Measurements from ENCODE around the gene EXOG.

EXOG gene

DNA sequence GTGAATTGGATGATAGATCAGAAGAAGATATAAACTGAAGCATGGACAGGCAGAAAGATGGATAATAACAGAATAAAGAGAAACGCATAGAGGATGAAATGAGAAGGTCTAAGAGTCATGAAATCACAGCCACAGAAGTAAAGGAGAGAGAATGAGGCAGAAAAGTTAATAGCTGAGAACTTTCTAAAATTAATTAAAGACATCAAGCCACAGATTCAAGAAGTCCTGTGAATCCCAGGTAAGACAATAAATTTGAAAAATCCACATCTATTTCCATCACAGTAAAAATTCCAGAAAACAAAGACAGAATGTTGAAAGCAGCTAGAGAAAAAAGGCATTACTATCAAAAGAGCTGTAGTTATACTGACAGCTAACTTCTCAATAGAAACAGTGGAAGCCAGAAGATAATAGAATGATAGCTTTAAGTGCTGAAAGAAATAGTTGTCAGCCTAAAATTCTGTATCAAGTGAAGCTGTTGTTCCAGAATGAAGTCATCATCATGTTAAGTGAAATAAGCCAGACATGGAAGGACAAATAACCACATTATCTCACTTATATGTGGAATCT lies 30.5 kb upstream of the EXOG start:
- H3K4me1 Mint-ChIP-seq = no peaks in the 10 kb centered on the region
- no peak for ATAC-seq
- peak overlapping the region in 1 of 2 donors; percentile 0 for H3K27ac Mint-ChIP-seq
- H3K4me3 Mint-ChIP-seq = no peak overlapping the region
- no peak for DNase-seq
- H3K27me3 Mint-ChIP-seq = no peaks in the 10 kb centered on the region
- H3K9me3 Mint-ChIP-seq = peaks cover 34 to 35% of the 10 kb centered on the region in 2 donors

DNA sequence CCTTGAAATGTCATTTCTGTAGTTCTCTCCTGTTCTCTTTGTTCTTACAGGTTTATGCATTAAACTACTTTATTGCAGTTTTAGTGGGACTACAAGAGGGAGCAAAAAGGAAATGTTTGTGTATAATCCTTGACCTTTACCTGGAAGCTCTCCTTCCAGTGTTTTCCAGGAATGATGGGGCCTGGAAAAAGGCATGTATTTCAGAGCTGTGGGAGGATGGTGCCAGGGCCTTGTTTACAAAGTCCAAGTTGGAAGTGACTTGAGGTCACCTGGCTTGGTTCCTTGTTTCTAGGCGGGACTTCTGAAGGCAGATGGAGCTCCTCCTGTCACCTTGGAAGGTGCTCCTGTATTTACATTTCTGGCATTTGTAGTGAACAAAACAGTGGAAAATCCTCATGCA lies 27.4 kb upstream of the EXOG start:
- Mint-ChIP-seq H3K27ac (no peak overlapping the region), H3K4me1 (peaks cover 18% of the 10 kb centered on the region), H3K4me3 (no peak overlapping the region), H3K9me3 (peaks cover 36 to 37% of the 10 kb centered on the region in 2 donors), H3K27me3 (no peaks in the 10 kb centered on the region)
- DNase-seq (no peak), ATAC-seq (no peak)

DNA sequence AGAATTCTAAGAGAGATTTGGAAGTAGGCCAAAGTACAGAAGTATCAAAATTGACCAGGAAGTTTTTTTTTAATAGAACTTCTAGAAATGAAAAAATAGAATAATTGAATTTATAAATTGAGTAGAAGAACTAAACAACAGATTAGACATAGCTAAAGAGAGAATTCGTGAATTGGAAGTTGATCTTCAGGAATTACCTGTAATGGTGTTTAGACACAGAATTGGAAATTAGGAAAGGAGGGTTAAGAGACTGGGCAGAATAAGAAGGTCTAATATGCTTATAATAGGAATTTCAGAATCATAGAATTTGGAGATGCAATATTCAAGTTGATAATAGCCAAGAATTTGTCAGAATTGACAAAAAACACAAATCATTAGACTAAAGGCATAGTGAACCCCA lies 26.3 kb upstream of the EXOG start:
- H3K27ac Mint-ChIP-seq = no peak overlapping the region
- H3K9me3 Mint-ChIP-seq = peaks cover 36 to 37% of the 10 kb centered on the region in 2 donors
- H3K4me3 Mint-ChIP-seq = no peak overlapping the region
- H3K4me1 Mint-ChIP-seq = peaks cover 18% of the 10 kb centered on the region
- no peaks in the 10 kb centered on the region for H3K27me3 Mint-ChIP-seq
- DNase-seq (no peak), ATAC-seq (no peak)

DNA sequence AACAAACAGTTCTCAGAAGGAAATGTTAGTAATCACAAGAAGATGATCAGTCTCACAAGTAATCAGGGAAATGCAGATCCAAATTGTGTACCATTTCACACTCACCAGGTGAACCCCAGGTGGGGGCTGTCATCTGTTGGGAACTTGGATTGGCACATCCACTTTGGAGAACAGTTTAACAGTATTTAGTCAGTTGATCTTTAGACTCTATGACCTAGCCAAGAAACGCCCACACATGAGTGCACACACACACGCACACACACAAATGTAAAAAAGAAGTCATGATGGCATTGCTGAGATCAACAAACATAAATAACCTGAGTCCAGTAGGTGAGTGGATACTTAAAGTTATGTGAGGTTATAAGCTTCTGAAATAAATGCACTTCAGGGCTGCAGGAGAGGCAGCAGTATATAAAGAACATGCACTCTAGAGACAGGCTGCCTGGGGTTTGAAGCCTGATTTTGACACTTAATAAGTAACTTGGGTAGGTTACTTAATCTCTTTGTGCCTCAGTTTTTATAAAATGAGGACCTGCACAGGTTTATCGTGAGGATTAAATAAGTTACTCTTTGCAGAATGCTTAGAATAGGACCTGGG lies 24.8 kb upstream of the EXOG start:
- no peak for DNase-seq
- H3K9me3 Mint-ChIP-seq = peaks cover 26 to 27% of the 10 kb centered on the region in 2 donors
- H3K27ac Mint-ChIP-seq = no peak overlapping the region
- no peak overlapping the region for H3K4me3 Mint-ChIP-seq
- peaks cover 18% of the 10 kb centered on the region for H3K4me1 Mint-ChIP-seq
- H3K27me3 Mint-ChIP-seq = no peaks in the 10 kb centered on the region
- ATAC-seq = no peak

DNA sequence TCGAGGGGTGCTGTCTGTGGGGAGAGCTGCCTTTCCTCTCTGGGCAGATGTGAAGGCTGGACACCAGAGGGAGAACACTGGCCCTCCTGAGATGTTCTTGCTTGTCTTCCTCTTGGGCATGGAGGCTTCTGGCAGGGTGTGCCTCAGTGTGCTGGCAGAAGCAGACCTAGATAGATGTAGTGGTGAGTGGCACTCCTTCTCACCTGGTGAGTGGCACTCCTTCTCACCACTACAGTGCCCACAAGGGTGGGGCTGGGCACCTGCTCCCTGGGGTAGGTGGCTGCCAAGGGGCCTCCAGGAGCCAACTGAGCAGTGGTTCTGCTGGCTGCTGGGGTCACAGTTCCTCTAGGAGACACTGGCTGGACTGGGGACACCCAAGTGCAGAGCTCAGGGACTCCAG lies 23.8 kb upstream of the EXOG start:
- peak overlapping the region in 1 of 2 donors; percentile 11 for H3K27ac Mint-ChIP-seq
- peaks cover 21 to 26% of the 10 kb centered on the region in 2 donors for H3K9me3 Mint-ChIP-seq
- ATAC-seq (peak; percentile 35), DNase-seq (no peak)
- H3K27me3 Mint-ChIP-seq = no peaks in the 10 kb centered on the region
- no peak overlapping the region for H3K4me3 Mint-ChIP-seq
- H3K4me1 Mint-ChIP-seq = peaks cover 18% of the 10 kb centered on the region

DNA sequence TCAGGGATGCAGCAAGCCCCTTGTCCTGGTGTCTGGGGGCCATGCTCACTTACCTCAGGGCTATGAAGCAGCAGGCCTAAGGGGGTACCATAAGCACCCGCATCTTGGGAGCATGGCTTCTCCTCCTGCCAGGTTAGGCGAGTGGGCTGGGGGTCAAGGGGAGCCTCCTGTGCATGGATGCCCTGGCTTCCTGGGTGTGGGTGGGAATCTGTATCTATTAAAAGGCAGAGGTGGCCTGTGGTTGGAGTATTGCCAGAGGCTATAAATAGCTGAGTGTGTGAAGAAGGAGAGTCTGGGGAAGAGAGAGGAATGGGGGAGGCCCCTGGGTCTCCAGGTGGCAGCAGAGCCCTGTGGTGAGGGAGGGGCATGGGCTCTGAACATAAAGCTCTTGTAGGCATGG lies 22.9 kb upstream of the EXOG start:
- Mint-ChIP-seq H3K9me3 (peaks cover 21 to 26% of the 10 kb centered on the region in 2 donors), H3K4me1 (peaks cover 18% of the 10 kb centered on the region), H3K27ac (peak overlapping the region in 1 of 2 donors; percentile 74), H3K4me3 (no peak overlapping the region), H3K27me3 (no peaks in the 10 kb centered on the region)
- DNase-seq (no peak), ATAC-seq (no peak)

DNA sequence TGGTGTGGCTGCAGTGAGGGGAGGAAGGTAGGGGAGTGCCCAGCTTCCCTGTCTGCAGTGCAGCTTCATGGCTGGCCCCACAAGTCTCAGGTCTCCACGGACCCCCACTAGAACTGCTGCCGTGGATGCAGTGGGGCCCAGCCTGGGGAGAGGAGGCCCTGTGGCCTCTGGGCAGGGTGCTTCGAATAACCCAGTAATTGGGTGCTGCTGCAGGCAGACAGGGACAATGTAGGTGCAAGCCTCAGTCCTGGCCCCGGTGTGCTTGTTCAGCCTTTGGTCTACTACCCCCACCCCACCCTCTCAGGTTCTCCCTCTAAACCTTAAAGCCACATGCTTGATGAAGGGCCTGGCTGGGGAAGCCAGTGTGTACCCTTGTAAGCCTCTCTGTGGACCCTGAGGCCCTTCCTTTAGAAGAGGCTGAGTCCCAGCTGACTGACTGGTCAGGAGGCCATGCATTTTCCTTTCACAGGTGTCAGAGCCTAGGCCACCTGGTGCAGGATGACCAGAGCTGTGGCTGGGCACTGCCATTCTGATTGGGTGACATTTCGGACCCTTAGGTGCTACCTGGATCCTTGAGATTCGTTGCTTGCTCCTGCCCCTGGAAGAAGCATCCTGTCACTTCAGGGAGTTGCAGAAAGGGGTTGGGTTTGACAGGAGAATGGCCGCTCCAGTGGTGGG lies 21.1 kb upstream of the EXOG start:
- H3K27ac Mint-ChIP-seq = peak overlapping the region in 1 of 2 donors; percentile 73
- DNase-seq = no peak
- peaks cover 18% of the 10 kb centered on the region for H3K4me1 Mint-ChIP-seq
- no peak overlapping the region for H3K4me3 Mint-ChIP-seq
- H3K9me3 Mint-ChIP-seq = peaks cover 7 to 8% of the 10 kb centered on the region in 2 donors
- no peaks in the 10 kb centered on the region for H3K27me3 Mint-ChIP-seq
- no peak for ATAC-seq

DNA sequence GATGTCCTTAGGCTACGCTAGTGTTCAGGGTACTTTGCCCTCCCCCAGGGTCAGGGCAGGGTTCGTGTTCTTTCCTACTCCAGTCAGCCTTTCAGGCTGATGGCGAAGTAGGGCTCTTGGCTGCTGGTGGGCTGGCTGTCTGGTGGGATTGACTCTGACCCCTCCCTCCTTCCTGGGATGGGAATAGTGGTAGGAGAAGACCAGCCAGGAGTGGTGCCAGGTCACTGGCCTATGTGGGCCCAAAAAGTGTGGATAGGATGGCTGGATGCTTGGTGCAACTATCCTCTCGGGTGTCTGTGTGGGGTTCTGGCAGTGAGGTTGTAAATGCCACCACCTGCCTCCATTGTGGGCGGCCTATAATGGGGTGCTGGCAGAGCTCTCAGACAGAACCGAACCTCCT lies 20.4 kb upstream of the EXOG start:
- no peak for DNase-seq
- Mint-ChIP-seq H3K27me3 (no peaks in the 10 kb centered on the region), H3K27ac (no peak overlapping the region), H3K9me3 (peaks cover under 1 to 1% of the 10 kb centered on the region in 2 donors), H3K4me3 (no peak overlapping the region), H3K4me1 (peaks cover 18% of the 10 kb centered on the region)
- ATAC-seq = no peak

DNA sequence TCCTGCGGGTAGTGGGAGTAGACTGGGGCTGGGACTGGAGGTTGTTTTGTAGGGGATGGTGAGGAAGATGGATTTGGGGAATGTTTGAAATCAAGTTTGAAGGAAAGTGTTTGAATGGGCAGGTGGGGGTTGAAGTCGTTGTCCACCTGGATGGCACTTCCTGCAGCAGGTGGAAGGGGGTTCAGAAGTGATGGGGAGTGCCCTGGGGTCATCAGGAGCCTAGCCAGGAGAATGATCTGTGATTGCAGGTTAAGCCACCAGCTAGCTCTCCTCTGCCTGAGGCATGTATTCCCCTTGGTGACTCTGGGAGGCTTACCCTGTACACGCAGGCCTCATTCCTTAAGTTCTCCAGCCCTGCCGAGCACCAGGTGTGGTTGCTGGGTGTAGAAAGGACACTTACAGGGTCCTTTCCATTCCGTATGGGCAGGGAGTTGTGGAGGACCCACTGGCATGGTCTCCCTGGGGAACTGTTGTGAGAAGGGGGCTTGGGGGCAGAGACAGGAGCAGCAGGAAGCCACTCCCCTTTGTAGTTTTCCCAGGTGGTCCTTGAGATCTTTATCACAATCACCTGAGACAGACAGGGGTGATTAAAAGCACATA lies 19.9 kb upstream of the EXOG start:
- ATAC-seq (no peak), DNase-seq (no peak)
- Mint-ChIP-seq H3K27ac (no peak overlapping the region), H3K27me3 (no peaks in the 10 kb centered on the region), H3K4me3 (no peak overlapping the region), H3K4me1 (peaks cover 18% of the 10 kb centered on the region), H3K9me3 (no peaks in the 10 kb centered on the region)

DNA sequence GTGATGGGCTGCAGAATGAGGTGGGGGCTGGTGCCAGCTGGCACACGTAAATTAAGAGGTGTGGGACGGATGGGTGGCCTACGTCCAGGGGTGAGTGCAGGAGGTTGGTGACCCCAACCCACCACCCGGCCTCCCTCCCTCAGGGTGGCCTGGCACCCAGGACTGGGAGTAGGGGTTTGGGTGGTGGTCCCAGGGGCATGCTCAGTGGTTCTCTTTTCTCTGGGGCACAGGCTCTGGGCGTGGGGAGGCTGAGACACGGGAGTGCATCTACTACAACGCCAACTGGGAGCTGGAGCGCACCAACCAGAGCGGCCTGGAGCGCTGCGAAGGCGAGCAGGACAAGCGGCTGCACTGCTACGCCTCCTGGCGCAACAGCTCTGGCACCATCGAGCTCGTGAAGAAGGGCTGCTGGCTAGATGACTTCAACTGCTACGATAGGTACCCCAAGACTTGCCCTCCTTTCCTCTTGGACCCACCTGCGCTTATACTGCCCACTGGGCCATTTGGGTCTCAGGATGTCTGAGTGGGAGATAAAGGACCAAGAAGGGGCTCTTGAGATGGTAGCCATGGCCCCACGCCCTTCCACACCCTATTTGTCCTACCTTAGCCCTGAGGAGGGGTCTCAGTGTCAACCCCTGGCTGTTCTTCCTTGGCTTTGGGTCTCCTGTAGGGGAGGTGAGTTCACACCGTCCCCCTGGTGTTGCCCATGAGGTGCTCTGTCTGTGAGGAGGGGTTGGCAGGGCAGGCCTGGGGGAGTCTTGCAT lies 18.9 kb upstream of the EXOG start:
- DNase-seq (no peak), ATAC-seq (peak; percentile 13)
- Mint-ChIP-seq H3K27ac (peak overlapping the region in 1 of 2 donors; percentile 78), H3K9me3 (no peaks in the 10 kb centered on the region), H3K4me3 (no peak overlapping the region), H3K4me1 (peaks cover 15% of the 10 kb centered on the region), H3K27me3 (no peaks in the 10 kb centered on the region)

DNA sequence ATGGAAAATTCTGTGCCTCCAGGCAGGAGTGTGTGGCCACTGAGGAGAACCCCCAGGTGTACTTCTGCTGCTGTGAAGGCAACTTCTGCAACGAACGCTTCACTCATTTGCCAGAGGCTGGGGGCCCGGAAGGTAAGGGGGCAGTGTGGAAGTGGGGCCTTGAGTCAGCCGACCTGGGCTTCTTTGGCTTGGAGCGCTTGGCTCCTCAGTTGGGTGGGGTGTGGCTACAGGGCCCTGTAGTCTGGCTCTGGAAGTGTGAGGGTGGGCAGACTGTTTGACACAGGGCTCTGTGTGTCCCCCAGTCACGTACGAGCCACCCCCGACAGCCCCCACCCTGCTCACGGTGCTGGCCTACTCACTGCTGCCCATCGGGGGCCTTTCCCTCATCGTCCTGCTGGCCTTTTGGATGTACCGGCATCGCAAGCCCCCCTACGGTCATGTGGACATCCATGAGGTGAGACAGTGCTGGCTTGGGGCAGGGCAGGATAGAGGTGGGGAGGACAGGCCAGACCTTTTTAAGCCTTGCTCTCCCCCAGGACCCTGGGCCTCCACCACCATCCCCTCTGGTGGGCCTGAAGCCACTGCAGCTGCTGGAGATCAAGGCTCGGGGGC lies 18.2 kb upstream of the EXOG start:
- Mint-ChIP-seq H3K9me3 (no peaks in the 10 kb centered on the region), H3K27ac (peak overlapping the region in 1 of 2 donors; percentile 78), H3K27me3 (no peaks in the 10 kb centered on the region), H3K4me1 (peaks cover 8% of the 10 kb centered on the region), H3K4me3 (no peak overlapping the region)
- ATAC-seq = peak; percentile 12
- DNase-seq = no peak

DNA sequence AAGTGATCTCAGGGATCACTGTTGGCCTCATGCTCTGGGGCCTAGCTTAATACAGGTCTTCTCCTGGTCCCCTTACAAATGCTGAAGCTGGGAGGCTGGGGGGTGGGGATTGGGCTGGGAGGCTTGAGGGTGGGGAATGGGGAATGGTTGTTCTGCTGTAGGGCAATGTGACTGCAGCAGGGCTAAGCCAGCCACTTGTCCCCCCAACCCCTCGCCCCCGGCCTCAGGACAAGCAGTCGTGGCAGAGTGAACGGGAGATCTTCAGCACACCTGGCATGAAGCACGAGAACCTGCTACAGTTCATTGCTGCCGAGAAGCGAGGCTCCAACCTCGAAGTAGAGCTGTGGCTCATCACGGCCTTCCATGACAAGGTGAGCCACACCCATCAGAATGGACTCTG lies 17.2 kb upstream of the EXOG start:
- no peak overlapping the region for H3K27ac Mint-ChIP-seq
- H3K27me3 Mint-ChIP-seq = no peaks in the 10 kb centered on the region
- H3K4me3 Mint-ChIP-seq = no peak overlapping the region
- H3K4me1 Mint-ChIP-seq = no peaks in the 10 kb centered on the region
- DNase-seq (no peak), ATAC-seq (no peak)
- H3K9me3 Mint-ChIP-seq = no peaks in the 10 kb centered on the region

DNA sequence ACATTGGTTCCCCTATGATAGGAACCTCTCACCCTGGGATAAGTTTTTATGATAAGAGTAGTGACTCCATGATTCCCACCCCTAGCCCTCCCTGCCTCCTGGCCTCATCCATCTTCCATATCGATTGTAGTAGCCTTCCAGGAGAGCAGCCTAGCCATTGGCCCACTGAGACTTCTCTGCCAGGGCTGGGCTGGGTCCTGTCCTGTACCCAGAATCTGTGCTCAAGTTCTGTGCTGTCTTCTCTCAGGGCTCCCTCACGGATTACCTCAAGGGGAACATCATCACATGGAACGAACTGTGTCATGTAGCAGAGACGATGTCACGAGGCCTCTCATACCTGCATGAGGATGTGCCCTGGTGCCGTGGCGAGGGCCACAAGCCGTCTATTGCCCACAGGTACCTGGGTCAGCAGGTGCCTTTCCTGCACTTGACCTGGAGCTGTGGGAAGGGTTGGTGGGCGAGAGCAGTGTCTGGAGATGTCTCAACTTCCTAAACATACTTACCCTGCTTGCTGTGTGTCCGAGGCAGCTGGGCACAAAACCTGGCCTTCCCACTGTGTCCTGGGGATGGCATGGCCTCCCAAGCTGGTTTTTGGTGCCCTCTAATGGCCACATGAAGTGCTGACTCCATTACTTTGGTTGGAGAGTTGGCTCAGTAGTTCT lies 16.6 kb upstream of the EXOG start:
- DNase-seq = peak; percentile 36 to 51
- H3K27me3 Mint-ChIP-seq = no peaks in the 10 kb centered on the region
- ATAC-seq = peak; percentile 65
- no peaks in the 10 kb centered on the region for H3K4me1 Mint-ChIP-seq
- no peak overlapping the region for H3K27ac Mint-ChIP-seq
- no peak overlapping the region for H3K4me3 Mint-ChIP-seq
- no peaks in the 10 kb centered on the region for H3K9me3 Mint-ChIP-seq

DNA sequence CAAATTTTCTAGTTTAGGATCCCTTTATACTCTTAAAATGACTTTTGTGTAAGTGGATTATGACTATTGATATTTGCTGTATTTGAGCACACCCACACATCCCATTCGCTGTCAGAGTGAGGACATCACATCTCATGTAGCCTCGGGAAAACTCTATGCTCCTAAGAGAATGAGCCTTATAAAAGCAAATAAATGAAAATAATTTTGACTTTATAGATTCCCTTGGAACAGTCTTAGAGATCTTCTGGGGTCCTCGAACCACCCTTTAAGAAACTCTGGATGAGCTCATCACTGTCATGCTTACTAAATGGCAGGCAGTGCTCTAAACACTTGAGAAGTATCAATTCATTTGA lies 16.1 kb upstream of the EXOG start:
- Mint-ChIP-seq H3K27ac (no peak overlapping the region), H3K4me3 (no peak overlapping the region), H3K27me3 (no peaks in the 10 kb centered on the region), H3K9me3 (no peaks in the 10 kb centered on the region), H3K4me1 (no peaks in the 10 kb centered on the region)
- ATAC-seq (no peak), DNase-seq (no peak)

DNA sequence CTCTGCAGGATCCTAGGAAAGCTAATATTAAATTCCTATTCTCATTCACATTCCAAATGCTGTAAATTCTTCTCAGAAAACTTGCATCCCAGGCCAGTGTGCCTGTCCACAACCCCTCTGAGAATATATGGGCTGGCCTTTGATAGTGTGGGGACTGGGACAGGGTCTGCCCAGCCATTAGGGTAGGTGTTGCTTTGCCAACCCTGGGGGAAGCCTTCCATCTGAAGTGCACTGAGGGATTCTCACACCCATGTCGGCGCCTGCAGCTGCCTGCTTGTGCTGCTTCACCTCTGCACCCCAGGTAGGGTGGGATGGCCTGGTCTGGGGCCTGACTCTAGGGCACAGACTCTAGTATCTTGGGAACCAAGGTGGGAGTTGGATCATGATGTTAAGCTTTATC lies 15.2 kb upstream of the EXOG start:
- H3K27me3 Mint-ChIP-seq = no peaks in the 10 kb centered on the region
- no peak overlapping the region for H3K4me3 Mint-ChIP-seq
- H3K9me3 Mint-ChIP-seq = no peaks in the 10 kb centered on the region
- ATAC-seq (no peak), DNase-seq (no peak)
- H3K27ac Mint-ChIP-seq = no peak overlapping the region
- H3K4me1 Mint-ChIP-seq = no peaks in the 10 kb centered on the region

Measured in stimulated activated naive CD8-positive, alpha-beta T cell treated with anti-CD3 and anti-CD28 coated beads, Interleukin-15, amount 100 ng/mL, for 72 hours (primary cell).